GM23338 (cell line): Measurements from ENCODE around the gene CTNNA2. TPM values are rescaled to one million over a fixed set of nuclear protein-coding genes. Genes with fewer than 3 reads are reported as not detected.

Experiments used
- ATAC-seq: fragments of 200-7000 bp; cut with Tn5 transposase; 3 replicates; pipeline ENCODE4 v1.9.1; 2020
- DNase-seq: peaks from one replicate; pipeline ENCODE4 v3.0.0-alpha.2; 2015; ENCODE audit warnings: low spot score
- H2AFZ ChIP-seq: fragments of 200-600 bp; sonication (generic); 2 replicates; pipeline ENCODE4 v1.8.0; 2016; ENCODE audit warnings: antibody characterized with exemption, mild to moderate bottlenecking, moderate library complexity
- H3F3A ChIP-seq: fragments of 200-600 bp; sonication (generic); replicated peaks from 2 replicates; pipeline ENCODE4 v1.8.0; 2017; ENCODE audit warnings: antibody characterized with exemption, mixed run types, low read depth
- H3K27ac ChIP-seq: fragments of 200-600 bp; sonication (generic); 2 replicates; pipeline ENCODE4 v1.6.1; 2016; ENCODE audit warnings: low read depth
- H3K27me3 ChIP-seq: fragments of 200-600 bp; sonication (generic); 2 replicates; pipeline ENCODE4 v1.8.0; 2016; ENCODE audit warnings: mild to moderate bottlenecking, mixed run types, moderate library complexity; ENCODE audit not compliant: insufficient read depth
- H3K36me3 ChIP-seq: fragments of 200-600 bp; sonication (generic); 2 replicates; pipeline ENCODE4 v1.8.0; 2016; ENCODE audit warnings: mild to moderate bottlenecking; ENCODE audit not compliant: insufficient read depth
- H3K4me1 ChIP-seq: fragments of 200-600 bp; sonication (generic); 2 replicates; pipeline ENCODE4 v1.8.0; 2016; ENCODE audit warnings: mild to moderate bottlenecking, moderate library complexity; ENCODE audit not compliant: insufficient read depth
- H3K4me2 ChIP-seq: fragments of 200-600 bp; sonication (generic); 2 replicates; pipeline ENCODE4 v1.7.1; 2017; ENCODE audit warnings: mixed run types
- H3K4me3 ChIP-seq: fragments of 200-600 bp; sonication (generic); 2 replicates; pipeline ENCODE4 v1.6.1; 2016; ENCODE audit warnings: mixed run types
- H3K79me2 ChIP-seq: fragments of 200-600 bp; sonication (generic); replicated peaks from 2 replicates; pipeline ENCODE4 v1.8.0; 2017; ENCODE audit warnings: mild to moderate bottlenecking; ENCODE audit not compliant: insufficient read depth
- H3K9me2 ChIP-seq: fragments of 200-600 bp; sonication (generic); 2 replicates; pipeline ENCODE4 v1.8.0; 2017; ENCODE audit not compliant: insufficient read depth
- H4K20me1 ChIP-seq: fragments of 200-600 bp; sonication (generic); replicated peaks from 2 replicates; pipeline ENCODE4 v1.8.0; 2017; ENCODE audit warnings: mild to moderate bottlenecking; ENCODE audit not compliant: insufficient read depth
- H3K27ac Mint-ChIP-seq: 2 replicates; pipeline ENCODE4 v1.8.0; 2020; ENCODE audit warnings: inconsistent platforms, mild to moderate bottlenecking, moderate library complexity, mixed read lengths
- H3K27me3 Mint-ChIP-seq: 3 replicates; pipeline ENCODE4 v1.8.0; 2022; ENCODE audit warnings: low read depth, mild to moderate bottlenecking, moderate library complexity, mixed read lengths, inconsistent platforms; ENCODE audit not compliant: insufficient read depth, poor library complexity
- H3K36me3 Mint-ChIP-seq: 3 replicates; pipeline ENCODE4 v1.8.0; 2021; ENCODE audit warnings: low read depth, mild to moderate bottlenecking, inconsistent platforms, moderate library complexity, mixed read lengths
- H3K4me1 Mint-ChIP-seq: 3 replicates; pipeline ENCODE4 v1.8.0; 2020; ENCODE audit warnings: mild to moderate bottlenecking, inconsistent platforms, mixed read lengths
- H3K4me3 Mint-ChIP-seq: 3 replicates; pipeline ENCODE4 v1.8.0; 2021; ENCODE audit warnings: moderate library complexity, mild to moderate bottlenecking, inconsistent platforms, mixed read lengths
- H3K9me3 Mint-ChIP-seq: 3 replicates; pipeline ENCODE4 v1.8.0; 2020; ENCODE audit warnings: moderate library complexity, mild to moderate bottlenecking, inconsistent platforms, mixed read lengths
- CREB1 ChIP-seq: fragments of 250-450 bp; sonication (Bioruptor Pico); IDR thresholded peaks from 2 replicates; pipeline ENCODE4 v1.5.0; 2020; ENCODE audit warnings: low read depth, mild to moderate bottlenecking, moderate library complexity
- EZH2 ChIP-seq: fragments of 200-600 bp; sonication (generic); IDR thresholded peaks from one replicate; pipeline ENCODE4 v1.8.0; 2017; ENCODE audit warnings: antibody characterized with exemption, mild to moderate bottlenecking, low read depth; ENCODE audit not compliant: unreplicated experiment
- EZH2phosphoT487 ChIP-seq: fragments of 200-600 bp; sonication (generic); IDR thresholded peaks from one replicate; pipeline ENCODE4 v1.8.1; 2018; ENCODE audit warnings: antibody characterized with exemption; ENCODE audit not compliant: unreplicated experiment
- JUNB ChIP-seq: IDR thresholded peaks from one replicate; pipeline ENCODE4 v1.6.1; 2016; ENCODE audit warnings: antibody characterized with exemption; ENCODE audit not compliant: unreplicated experiment
- NANOG ChIP-seq: IDR thresholded peaks from 2 replicates; pipeline ENCODE4 v1.6.1; 2016; ENCODE audit warnings: antibody characterized with exemption, borderline replicate concordance
- POLR2AphosphoS5 ChIP-seq: IDR thresholded peaks from 2 replicates; pipeline ENCODE4 v1.6.1; 2016; ENCODE audit warnings: antibody characterized with exemption, low read depth
- STAT1 ChIP-seq: IDR thresholded peaks from one replicate; pipeline ENCODE4 v1.6.1; 2016; ENCODE audit warnings: antibody characterized with exemption; ENCODE audit not compliant: unreplicated experiment
- ZNF331 ChIP-seq: fragments of 250-450 bp; sonication (Bioruptor Pico); IDR thresholded peaks from 2 replicates; pipeline ENCODE4 v1.5.0; 2020; ENCODE audit warnings: low read depth, mild to moderate bottlenecking, moderate library complexity
- polyA plus RNA-seq: library from polyadenylated mRNA; unstranded; fragments of >200 nt; fragmentation: Nextera tagmentation; extraction: Ambion mirVana; gene quantifications from 2 replicates; pipeline ENCODE4 v1.2.1, GENCODE V29; 2016
- total RNA-seq: library from RNA; depleted of rRNA; stranded (reverse); fragments of >200 nt; shearing (Covaris generic); gene quantifications from 2 replicates; pipeline ENCODE4 v1.2.3, GENCODE V29; 2014
- TF ChIP-seq, protein P1 (sequence below): IDR thresholded peaks from one replicate; pipeline ENCODE4 v1.6.1; 2018; ENCODE audit warnings: antibody characterized with exemption; ENCODE audit not compliant: unreplicated experiment
- TF ChIP-seq, protein P2 (sequence below): IDR thresholded peaks from 2 replicates; pipeline ENCODE4 v1.6.1; 2016; ENCODE audit warnings: antibody characterized with exemption
- TF ChIP-seq, protein P3 (sequence below), 2 experiments: fragments of 200-600 bp in 1 of 2; sonication (generic) in 1 of 2; conservative IDR thresholded peaks; 2 replicates each; pipeline versions ENCODE4 v1.5.1 to v1.6.1; 2016 to 2017; ENCODE audit warnings: antibody characterized with exemption in 2 of 2, low read depth in 2 of 2, mild to moderate bottlenecking in 2 of 2, moderate library complexity in 1 of 2

Gene CTNNA2
- total and polyA plus RNA-seq, 2 experiments from 2014 or later: 6.4 to 15.6 TPM

DNA sequence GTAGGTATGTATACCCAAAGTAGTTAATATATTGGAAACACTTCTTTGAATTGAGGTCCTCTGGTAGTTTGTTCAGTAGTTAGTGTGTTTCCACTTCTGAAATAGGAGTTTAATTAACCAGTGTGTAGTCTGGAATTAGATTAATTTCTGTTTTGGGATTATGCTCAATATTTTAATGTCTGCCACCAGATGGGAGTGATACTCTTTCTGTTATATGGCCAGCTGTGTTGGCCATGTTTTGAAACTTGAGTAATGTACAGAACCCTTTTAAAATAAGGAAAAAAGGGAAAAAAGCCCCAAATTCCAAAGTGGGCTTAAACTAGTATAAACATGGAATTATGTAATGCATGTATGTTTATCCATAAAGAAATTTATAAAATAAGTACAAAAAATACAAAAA is 147.7 kb downstream of the CTNNA2 start:
- no peak for DNase-seq
- H3F3A ChIP-seq: no peaks in the 10 kb centered on the region
- H4K20me1 ChIP-seq: no peaks in the 10 kb centered on the region
- TF ChIP-seq ZNF331: no peak
- TF ChIP-seq, protein P1, sequence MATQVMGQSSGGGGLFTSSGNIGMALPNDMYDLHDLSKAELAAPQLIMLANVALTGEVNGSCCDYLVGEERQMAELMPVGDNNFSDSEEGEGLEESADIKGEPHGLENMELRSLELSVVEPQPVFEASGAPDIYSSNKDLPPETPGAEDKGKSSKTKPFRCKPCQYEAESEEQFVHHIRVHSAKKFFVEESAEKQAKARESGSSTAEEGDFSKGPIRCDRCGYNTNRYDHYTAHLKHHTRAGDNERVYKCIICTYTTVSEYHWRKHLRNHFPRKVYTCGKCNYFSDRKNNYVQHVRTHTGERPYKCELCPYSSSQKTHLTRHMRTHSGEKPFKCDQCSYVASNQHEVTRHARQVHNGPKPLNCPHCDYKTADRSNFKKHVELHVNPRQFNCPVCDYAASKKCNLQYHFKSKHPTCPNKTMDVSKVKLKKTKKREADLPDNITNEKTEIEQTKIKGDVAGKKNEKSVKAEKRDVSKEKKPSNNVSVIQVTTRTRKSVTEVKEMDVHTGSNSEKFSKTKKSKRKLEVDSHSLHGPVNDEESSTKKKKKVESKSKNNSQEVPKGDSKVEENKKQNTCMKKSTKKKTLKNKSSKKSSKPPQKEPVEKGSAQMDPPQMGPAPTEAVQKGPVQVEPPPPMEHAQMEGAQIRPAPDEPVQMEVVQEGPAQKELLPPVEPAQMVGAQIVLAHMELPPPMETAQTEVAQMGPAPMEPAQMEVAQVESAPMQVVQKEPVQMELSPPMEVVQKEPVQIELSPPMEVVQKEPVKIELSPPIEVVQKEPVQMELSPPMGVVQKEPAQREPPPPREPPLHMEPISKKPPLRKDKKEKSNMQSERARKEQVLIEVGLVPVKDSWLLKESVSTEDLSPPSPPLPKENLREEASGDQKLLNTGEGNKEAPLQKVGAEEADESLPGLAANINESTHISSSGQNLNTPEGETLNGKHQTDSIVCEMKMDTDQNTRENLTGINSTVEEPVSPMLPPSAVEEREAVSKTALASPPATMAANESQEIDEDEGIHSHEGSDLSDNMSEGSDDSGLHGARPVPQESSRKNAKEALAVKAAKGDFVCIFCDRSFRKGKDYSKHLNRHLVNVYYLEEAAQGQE: no peak
- no peak for TF ChIP-seq JUNB
- TF ChIP-seq, protein P2, sequence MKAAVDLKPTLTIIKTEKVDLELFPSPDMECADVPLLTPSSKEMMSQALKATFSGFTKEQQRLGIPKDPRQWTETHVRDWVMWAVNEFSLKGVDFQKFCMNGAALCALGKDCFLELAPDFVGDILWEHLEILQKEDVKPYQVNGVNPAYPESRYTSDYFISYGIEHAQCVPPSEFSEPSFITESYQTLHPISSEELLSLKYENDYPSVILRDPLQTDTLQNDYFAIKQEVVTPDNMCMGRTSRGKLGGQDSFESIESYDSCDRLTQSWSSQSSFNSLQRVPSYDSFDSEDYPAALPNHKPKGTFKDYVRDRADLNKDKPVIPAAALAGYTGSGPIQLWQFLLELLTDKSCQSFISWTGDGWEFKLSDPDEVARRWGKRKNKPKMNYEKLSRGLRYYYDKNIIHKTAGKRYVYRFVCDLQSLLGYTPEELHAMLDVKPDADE: no peak
- H3K4me3 ChIP-seq: no peak overlapping the region
- no peak overlapping the region for H3K4me3 Mint-ChIP-seq
- H3K27ac ChIP-seq: no peak overlapping the region
- H3K27me3 ChIP-seq: no peaks in the 10 kb centered on the region
- H3K27ac Mint-ChIP-seq: no peak overlapping the region
- ATAC-seq: no peak
- H3K79me2 ChIP-seq: no peaks in the 10 kb centered on the region
- H3K36me3 Mint-ChIP-seq: no peaks in the 10 kb centered on the region
- no peaks in the 10 kb centered on the region for H3K36me3 ChIP-seq
- no peak overlapping the region for H3K4me2 ChIP-seq
- H3K4me1 ChIP-seq: no peaks in the 10 kb centered on the region
- no peaks in the 10 kb centered on the region for H3K27me3 Mint-ChIP-seq
- no peaks in the 10 kb centered on the region; the same call in 2 of the 3 replicates for H3K4me1 Mint-ChIP-seq
- no peak overlapping the region for H2AFZ ChIP-seq
- H3K9me3 Mint-ChIP-seq: no peaks in the 10 kb centered on the region
- peaks cover 2% of the 10 kb centered on the region; the same call in 1 of the 2 replicates for H3K9me2 ChIP-seq

DNA sequence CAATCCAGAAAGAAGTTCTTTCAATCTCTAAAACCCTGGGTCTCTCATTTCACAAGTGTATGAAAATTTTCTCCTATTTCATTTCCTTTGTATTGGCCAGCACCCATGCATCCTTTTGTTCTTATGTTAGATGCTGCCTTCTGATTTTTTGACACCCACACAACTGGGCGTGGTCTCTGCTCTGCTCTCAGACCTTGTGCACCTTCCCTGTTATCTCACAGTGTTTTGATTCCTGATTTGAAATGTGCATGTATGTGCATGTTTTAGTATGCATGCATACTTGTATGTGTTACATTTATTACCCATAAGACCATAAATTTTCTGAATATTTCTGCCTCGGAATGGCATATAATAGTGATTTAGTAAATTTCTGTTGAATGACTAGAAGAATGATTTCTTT is 152.2 kb downstream of the CTNNA2 start:
- TF ChIP-seq POLR2AphosphoS5 (no peak), JUNB (no peak), EZH2phosphoT487 (no peak), CREB1 (CRISPR knock-in tag) (no peak), STAT1 (no peak), ZNF331 (no peak), NANOG (no peak), EZH2 (no peak)
- TF ChIP-seq, protein P2: no peak
- TF ChIP-seq, protein P1: no peak
- TF ChIP-seq, protein P3, sequence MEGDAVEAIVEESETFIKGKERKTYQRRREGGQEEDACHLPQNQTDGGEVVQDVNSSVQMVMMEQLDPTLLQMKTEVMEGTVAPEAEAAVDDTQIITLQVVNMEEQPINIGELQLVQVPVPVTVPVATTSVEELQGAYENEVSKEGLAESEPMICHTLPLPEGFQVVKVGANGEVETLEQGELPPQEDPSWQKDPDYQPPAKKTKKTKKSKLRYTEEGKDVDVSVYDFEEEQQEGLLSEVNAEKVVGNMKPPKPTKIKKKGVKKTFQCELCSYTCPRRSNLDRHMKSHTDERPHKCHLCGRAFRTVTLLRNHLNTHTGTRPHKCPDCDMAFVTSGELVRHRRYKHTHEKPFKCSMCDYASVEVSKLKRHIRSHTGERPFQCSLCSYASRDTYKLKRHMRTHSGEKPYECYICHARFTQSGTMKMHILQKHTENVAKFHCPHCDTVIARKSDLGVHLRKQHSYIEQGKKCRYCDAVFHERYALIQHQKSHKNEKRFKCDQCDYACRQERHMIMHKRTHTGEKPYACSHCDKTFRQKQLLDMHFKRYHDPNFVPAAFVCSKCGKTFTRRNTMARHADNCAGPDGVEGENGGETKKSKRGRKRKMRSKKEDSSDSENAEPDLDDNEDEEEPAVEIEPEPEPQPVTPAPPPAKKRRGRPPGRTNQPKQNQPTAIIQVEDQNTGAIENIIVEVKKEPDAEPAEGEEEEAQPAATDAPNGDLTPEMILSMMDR (conservative IDR thresholded peaks at IDR 0.05; ENCODE audit: low read depth in 2 of 2): no peak
- Histone ChIP-seq H3K79me2 (no peaks in the 10 kb centered on the region), H3K4me1 (no peaks in the 10 kb centered on the region), H3K4me2 (no peak overlapping the region), H3K27me3 (no peaks in the 10 kb centered on the region), H3K27ac (no peak overlapping the region; the same call in 1 of the 2 replicates), H3K9me2 (no peaks in the 10 kb centered on the region), H3K4me3 (no peak overlapping the region), H2AFZ (no peak overlapping the region), H4K20me1 (no peaks in the 10 kb centered on the region), H3K36me3 (no peaks in the 10 kb centered on the region), H3F3A (no peaks in the 10 kb centered on the region)
- DNase-seq: no peak
- Mint-ChIP-seq H3K9me3 (peaks cover 12% of the 10 kb centered on the region), H3K27me3 (no peaks in the 10 kb centered on the region), H3K27ac (no peak overlapping the region), H3K36me3 (peaks cover 12% of the 10 kb centered on the region; the same call in 1 of the 3 replicates), H3K4me3 (no peak overlapping the region), H3K4me1 (no peaks in the 10 kb centered on the region; the same call in 2 of the 3 replicates)
- no peak for ATAC-seq
